ENCODE results near the gene SKOR2. TPM values are rescaled to one million over a fixed set of nuclear protein-coding genes. Genes with fewer than 3 reads are reported as not detected.

SKOR2 gene
- total RNA-seq, 4 donors from 2014 or later = not detected

DNA sequence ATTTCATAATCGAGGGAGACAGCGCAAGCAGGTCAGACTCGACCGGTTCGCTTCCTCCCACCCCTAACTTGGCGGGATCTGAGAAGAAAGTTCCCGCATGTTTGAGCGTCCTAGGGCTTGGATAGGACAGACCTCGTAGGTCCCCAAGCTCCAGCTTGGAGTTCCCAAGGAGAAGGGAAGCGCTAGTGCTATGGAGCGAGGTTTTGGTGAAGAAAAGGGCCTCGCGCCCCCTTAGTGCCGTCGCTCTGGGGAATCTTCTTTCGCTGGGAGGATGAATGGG is 11.6 kb upstream of the SKOR2 start:
- DNase-seq = no peak
- Histone ChIP-seq H3K4me1 (no peaks in the 10 kb centered on the region), H3K9me3 (no peaks in the 10 kb centered on the region), H3K4me3 (no peak overlapping the region), H3K27ac (no peak overlapping the region), H3K27me3 (peaks cover 0 to 36% of the 10 kb centered on the region in 2 donors), H3K36me3 (no peaks in the 10 kb centered on the region)
- intact Hi-C loops (cut with DNase I; ENCODE audit: low total_unique reads) = no loop called here
- no peak for TF ChIP-seq CTCF (IDR thresholded peaks at IDR 0.05)
- TF ChIP-seq POLR2A (IDR thresholded peaks at IDR 0.05) = no peak

DNA sequence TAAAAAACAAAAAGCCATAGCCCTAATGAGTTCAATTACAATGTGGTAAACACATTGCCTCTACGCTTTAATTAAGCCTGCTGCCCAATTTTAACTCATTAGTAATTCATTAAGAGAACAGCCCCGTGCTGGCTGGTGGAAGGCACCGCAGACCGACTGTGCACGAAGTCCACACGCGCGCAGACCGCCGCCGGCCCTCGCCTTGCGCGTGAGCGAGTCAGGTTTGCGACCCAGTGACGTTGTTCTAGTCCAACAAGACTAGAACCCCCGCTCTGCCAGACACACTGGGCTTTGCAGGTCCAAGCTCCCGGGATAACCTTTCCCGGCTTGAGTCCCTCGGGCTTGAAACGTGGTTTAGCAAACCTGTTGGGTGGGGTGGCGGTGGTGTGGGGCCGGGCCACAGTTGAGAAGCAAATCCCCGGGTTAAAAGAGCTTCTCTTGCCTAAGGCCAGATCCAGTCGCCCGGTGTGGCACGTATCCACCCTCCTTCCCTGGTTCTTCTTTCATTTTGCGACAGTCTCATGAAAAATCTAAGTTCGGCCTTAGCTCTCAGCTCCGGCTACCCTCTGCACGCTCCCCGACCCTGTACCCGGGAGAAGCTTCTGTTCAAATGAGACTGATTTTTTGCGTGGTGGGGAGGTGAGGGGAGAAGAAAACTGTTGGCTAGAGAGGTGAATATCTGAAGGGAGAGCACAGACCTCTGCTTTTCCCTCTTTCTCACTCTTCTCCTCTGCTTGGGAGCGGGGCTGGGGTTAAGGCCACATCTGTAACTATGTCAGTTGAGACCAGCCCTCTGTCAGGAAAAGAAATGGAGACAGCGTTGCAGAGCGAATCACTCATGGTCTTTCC is 11.1 kb upstream of the SKOR2 start:
- Histone ChIP-seq H3K27me3 (peaks cover 0 to 41% of the 10 kb centered on the region in 2 donors), H3K36me3 (no peaks in the 10 kb centered on the region), H3K9me3 (no peaks in the 10 kb centered on the region), H3K27ac (no peak overlapping the region), H3K4me3 (no peak overlapping the region), H3K4me1 (no peaks in the 10 kb centered on the region)
- TF ChIP-seq POLR2A (IDR thresholded peaks at IDR 0.05) (no peak), CTCF (IDR thresholded peaks at IDR 0.05) (no peak)
- intact Hi-C loops (cut with DNase I; ENCODE audit: low total_unique reads) = no loop called here
- no peak for DNase-seq

- Histone ChIP-seq H3K27me3 (peaks cover 0 to 44% of the 10 kb centered on the region in 2 donors), H3K9me3 (no peaks in the 10 kb centered on the region), H3K27ac (no peak overlapping the region), H3K4me1 (no peaks in the 10 kb centered on the region), H3K36me3 (no peaks in the 10 kb centered on the region), H3K4me3 (no peak overlapping the region)
- intact Hi-C loops (cut with DNase I; ENCODE audit: low total_unique reads) = no loop called here
- TF ChIP-seq POLR2A (IDR thresholded peaks at IDR 0.05) = no peak
- no peak for TF ChIP-seq CTCF (IDR thresholded peaks at IDR 0.05)
- no peak for DNase-seq
Observed at GRCh38 chr18:47261902-47262300, 10.4 kb upstream of the SKOR2 start.

GRCh38 chr18:47260924-47261701 is 9.7 kb upstream of the SKOR2 start:
- H3K4me3 ChIP-seq = no peak overlapping the region
- no peak for DNase-seq
- H3K4me1 ChIP-seq = no peaks in the 10 kb centered on the region
- H3K27ac ChIP-seq = no peak overlapping the region
- H3K36me3 ChIP-seq = no peaks in the 10 kb centered on the region
- no peaks in the 10 kb centered on the region for H3K9me3 ChIP-seq
- TF ChIP-seq POLR2A (IDR thresholded peaks at IDR 0.05) = no peak
- TF ChIP-seq CTCF (IDR thresholded peaks at IDR 0.05) = no peak
- peaks cover 0 to 48% of the 10 kb centered on the region in 2 donors for H3K27me3 ChIP-seq
- intact Hi-C loops (cut with DNase I; ENCODE audit: low total_unique reads) = no loop called here

Data from uterus (tissue), 4 donors.